AG20443 (cell line): Measurements from ENCODE around the gene RRBP1.

Experiments
- DNase-seq: peaks from one replicate; pipeline ENCODE4 v3.0.0; 2012; ENCODE audit warnings: low spot score, mixed read lengths

The RRBP1 gene

DNA sequence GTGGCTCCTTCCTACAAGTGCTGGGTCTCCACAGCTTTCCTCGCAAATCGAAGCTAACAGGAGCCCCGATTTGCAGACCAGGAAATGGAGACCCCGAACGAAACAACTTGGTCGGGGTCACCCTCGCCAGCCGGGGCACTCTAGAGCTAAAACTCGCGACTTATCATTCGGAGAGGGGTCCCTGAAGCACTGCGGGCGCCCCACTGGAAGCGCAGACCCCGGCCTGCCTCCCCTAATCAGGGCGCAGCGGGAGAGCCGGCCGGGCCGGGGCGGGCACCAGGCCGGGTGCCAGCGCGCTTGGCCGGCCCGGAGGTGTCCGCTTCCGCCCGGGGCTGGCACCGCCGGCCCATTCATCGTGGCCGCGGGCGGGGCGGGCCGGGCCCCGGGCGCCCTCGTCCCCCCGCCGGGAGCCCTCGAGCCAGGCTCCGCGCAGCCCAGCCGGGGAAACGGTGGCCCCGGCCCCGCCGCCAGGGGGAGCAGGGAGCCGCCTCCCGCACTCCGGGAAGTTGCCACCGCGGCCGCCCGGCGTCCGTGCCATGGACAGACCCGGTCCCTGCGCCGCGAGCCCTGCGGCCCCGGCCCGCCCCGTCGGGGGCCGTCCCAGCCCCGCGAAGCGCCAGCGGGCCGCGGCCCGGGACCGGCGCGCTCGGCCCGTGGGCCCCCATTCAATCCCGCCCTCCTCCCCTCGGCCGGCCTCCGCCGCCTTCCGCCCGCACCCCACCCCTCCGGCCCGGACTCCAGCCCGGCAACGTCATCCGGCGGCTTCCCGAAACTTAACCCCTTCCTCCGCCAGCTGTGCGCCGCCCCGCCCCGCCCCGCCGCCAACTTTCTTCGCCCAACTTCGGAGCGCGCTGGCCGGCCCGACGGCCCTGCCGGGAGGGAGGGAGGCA, 961 bp downstream of the RRBP1 start:
- peak; percentile 92 for DNase-seq

DNA sequence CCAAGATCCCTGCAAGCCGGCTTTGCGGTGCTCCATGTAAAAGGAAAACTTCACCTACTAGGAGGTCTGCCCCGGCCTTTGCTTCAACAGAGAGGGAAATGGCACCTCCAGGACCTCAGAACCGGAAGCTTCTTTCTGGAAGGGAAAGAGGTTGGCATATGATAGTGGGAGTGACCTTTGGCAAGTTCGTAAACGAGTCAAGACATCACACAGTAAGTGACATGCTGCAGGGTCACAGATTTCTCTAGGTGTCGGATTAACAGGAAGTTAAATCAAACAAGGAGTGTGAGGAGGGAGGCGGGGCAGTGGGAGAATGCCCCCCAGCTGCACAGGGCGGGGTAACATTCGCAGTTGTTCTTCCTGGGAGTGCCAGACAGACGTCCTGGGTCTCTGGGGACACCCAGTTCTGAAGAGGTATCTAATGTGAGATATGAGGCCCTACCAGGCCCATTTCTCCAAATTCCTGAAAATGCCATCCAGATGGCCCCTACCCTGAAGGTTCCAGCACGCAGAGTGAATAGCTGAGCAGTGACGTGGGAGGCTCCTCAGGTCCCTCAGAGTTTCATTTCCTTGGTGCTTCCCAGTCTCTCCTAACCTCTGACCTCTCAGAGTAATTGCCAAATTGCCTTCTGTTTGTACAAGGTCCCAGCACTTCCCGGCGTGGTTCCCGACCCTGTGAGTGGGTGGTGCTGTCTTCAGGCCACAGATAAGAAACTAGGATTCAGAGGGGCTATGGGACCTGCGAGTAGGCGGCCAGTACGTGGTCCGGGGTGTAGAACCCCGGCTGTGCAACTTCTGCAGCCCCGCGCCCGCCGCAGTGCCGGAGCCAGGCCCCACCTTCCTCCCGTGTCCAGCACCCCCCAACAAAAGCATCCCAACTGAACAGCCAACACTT, 1.9 kb downstream of the RRBP1 start:
- peak; percentile 34 for DNase-seq

- DNase-seq = no peak
These were observed 3.2 kb downstream of the RRBP1 start for GRCh38 chr20:17678886-17679285.

GRCh38 chr20:17678295-17678694, 3.7 kb downstream of the RRBP1 start:
- DNase-seq = no peak

DNA sequence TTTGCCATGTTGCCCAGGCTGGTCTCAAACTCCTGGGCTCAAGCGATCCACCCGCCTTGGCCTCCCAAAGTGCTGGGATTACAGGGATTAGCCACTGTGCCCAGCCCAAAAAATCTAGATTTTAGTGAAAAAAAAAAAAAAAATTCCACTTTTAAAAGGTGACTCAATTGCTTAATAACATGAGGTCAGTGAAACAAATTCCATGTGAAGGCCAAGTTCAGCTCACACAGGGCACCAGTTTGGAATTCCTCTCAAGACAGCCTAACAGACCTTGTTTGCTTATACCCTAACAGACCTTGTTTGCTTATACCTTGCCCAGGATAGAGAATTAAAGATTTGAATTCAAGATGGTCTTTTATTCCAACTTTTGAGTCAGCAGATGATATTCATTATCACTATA, 5.1 kb downstream of the RRBP1 start:
- DNase-seq = no peak

DNA sequence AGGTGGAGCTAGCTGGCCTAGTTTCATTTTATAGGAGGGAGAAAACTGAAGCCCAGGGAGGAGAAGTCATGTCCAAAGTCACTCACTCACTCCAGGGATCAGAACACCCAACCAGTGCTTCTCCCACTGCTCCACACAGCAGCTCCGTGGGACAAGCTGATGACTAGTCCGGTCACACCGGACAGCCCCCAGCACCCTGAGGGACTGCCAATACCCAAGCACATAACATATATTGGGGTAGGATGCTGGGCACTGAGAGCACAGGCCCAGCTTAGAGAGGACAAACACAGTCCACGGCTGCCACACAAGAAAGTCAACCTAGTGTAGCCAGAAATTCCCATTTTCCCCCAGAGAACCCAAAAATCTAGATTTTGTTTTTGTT, 5.7 kb downstream of the RRBP1 start:
- no peak for DNase-seq

- DNase-seq = no peak
These were observed 6.3 kb downstream of the RRBP1 start for GRCh38 chr20:17675519-17676377.

DNA sequence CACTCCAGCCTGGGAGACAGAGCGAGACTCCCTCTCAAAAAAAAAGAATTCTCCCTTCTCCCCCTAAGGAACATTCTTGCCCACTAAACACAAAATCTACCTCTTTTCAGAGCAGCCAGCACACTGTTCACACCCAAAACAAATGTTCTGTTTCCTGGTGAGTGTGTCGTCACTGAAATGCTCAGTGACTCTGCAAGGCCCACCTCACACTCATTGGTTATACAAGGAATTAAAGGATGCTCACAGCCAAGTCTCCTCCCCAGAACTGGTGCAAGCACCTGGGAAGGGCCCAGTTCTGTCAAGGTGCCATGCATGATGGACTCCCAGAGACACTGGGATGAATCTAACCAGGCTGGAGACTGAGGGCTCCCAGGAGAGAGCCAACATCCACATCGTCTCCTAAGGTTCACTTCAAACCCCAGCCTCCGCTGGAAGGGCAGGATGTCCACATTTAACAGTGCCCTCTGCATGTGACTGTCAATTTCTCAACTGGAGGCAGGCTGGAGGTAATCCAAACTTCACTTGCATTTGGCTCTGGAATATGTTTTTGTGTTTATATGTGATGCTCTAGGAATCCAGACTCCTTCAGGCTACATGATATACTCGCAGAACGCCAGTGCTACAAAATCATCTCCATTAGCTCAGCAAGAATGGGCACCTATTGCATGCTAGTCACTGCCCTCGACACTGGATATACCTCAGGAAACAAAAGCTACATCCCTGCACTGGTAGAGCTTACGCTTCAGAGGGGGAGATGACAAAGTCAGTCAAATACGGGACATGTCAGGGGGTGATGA, 7.1 kb downstream of the RRBP1 start:
- DNase-seq = no peak

- DNase-seq = no peak
These were observed 9.0 kb downstream of the RRBP1 start for GRCh38 chr20:17673084-17673483.

GRCh38 chr20:17671565-17671964, 10.5 kb downstream of the RRBP1 start:
- DNase-seq = no peak

- DNase-seq = no peak
These were observed 11.0 kb downstream of the RRBP1 start for GRCh38 chr20:17671011-17671410.

- no peak for DNase-seq
These were observed 12.6 kb downstream of the RRBP1 start for GRCh38 chr20:17669306-17669931.

DNA sequence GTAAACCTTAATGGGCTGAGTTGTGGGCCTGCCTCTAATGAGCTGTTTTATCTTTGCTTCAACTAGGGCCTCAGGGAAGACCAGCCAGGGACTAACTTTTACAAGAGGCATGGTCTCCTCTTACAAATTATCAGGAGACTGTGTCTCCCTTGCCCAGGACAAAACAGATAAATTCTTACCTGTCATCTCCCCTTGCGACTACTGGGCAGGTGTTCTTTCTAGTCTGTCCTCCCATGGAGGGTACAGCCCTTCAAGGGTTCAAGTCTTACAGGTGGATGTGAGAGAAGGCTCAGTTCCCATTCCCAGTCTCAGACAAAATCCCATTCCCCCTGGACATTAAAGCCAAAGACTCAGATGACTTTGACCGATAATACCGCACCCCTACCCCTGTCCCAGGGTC, 13.6 kb downstream of the RRBP1 start:
- no peak for DNase-seq

GRCh38 chr20:17667445-17667844, 14.6 kb downstream of the RRBP1 start:
- no peak for DNase-seq

GRCh38 chr20:17666481-17666880, 15.6 kb downstream of the RRBP1 start:
- peak; percentile 52 for DNase-seq

GRCh38 chr20:17665756-17666155, 16.3 kb downstream of the RRBP1 start:
- DNase-seq = no peak

GRCh38 chr20:17664025-17664633, 17.9 kb downstream of the RRBP1 start:
- no peak for DNase-seq

DNA sequence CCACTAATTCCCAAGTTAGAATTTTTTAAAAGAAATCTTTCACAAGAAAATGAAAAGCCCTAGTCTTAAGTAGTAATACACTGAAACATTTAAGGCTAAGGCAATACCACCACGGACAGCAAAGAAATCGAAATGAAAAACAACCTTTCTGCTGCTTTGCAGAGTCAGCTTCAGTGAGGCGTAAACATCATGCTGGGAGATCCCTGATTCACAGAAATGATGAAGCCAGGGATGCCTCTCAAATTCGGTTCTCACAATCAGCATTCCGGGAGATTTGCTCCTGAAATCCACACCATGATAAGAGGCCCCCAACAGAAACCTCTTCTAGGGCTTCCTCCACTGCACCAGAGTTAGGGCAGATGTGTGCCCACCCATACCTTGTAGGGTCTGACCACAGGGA, 18.6 kb downstream of the RRBP1 start:
- no peak for DNase-seq

DNA sequence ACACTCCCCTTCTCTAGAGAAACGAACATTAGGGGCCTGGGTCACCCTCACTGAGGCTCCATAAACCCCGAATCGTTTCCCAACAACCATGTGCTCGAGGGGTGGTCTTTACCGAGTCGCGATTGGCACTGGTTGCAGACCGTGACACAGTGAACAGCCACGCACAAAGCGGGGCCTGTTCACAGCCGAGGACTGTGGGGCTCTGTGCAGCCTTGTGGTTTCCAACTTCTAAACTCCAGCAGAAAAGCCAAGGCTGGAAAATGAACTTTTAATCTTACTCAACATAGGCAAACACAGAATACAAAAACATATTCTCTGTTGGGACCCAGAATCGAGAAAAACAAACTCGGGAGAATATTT, 19.0 kb downstream of the RRBP1 start:
- DNase-seq = no peak

DNA sequence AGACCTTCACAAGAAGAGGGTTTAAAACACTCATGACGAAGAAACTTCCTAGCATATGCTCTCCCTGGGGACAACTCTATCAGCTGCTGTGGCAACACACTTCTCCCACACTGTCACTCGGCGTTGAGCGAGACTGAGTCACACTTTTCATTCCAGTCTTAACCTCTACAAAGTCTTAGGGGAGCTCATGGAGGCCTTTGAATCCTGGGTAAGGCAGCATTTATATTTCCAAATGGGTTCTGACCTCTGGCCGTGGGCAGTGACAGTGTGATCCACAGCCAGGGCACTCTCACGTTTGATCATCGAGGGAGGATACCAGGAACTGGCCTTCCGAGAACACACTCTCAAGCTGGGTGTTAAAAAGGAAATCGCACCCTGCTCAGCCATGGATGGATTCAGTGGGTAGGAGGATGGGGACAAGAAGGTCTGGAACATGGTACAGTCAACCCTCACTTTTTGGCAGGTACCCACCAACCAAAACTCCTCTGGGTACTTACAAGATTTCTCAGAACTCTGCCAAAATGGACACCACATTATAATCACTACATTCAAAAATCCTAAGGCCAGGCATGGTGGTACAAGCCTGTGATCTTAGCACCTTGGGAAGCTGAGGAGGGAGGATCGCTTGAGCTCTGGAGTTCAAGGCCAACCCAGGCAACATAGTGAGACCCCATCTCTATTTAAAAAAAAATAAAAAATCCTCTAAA, 19.6 kb downstream of the RRBP1 start:
- peak; percentile 88 for DNase-seq
